ENCODE results near the gene PLSCR5. TPM values are rescaled to one million over a fixed set of nuclear protein-coding genes. Genes with fewer than 3 reads are reported as not detected.

Gene PLSCR5
- total and polyA plus RNA-seq, 7 donors = not detected

DNA sequence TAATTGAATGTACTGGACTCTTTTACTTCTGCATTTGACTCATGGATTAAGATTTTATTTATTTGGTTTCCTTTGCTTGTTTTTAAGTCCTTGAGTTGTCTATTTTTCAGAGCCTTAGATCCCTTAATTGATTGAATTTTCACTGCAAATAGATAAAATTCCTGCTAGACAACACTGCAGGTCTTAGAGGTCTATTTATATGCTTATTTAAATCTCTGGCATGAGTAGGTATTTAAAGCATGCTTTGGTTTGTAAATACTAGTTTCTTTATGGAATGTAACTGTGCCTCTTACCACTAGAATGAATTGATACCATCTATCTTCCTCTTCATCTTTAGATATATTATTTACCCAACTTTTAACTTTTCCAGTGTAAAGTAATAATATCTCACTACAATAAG, 20.0 kb downstream of the PLSCR5 start:
- ATAC-seq = no peak
- no peak overlapping the region for H3K4me3 ChIP-seq

DNA sequence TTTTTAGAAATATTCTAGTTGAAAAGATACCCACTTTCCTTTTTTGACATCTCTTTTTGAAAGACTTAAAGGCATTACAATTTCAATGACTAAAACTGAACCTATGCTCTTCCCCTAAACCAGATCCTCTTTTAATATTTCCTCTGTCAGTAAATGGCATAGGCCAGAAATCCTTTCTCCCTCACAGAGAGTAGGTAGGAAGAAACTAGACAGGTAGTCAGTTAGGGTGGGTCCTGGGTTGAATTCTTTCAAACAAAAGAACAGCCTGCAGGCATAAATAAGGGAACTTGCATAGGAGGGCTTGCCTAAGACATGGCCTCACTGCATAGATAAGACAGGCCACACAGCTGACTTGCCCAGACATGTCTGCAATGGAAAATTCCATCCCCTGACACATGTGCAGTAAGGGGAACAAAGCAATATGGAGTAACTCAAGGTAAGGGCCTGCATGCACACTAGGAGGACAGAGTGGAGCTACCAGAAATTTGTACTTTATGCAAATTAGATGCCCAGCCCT, 23.1 kb downstream of the PLSCR5 start:
- H3K27me3 ChIP-seq (ENCODE audit: insufficient read depth in 3 of 3, low read length in 2 of 3) = no peaks in the 10 kb centered on the region
- DNase-seq (no peak), ATAC-seq (no peak)
- intact Hi-C loops (cut with DNase I) = loop anchor here in 1 of 2 donors (10.0 kb wide), 1 partner anchor 247 kb away; no protein-coding TSS in a partner anchor
- TF ChIP-seq, protein P1, sequence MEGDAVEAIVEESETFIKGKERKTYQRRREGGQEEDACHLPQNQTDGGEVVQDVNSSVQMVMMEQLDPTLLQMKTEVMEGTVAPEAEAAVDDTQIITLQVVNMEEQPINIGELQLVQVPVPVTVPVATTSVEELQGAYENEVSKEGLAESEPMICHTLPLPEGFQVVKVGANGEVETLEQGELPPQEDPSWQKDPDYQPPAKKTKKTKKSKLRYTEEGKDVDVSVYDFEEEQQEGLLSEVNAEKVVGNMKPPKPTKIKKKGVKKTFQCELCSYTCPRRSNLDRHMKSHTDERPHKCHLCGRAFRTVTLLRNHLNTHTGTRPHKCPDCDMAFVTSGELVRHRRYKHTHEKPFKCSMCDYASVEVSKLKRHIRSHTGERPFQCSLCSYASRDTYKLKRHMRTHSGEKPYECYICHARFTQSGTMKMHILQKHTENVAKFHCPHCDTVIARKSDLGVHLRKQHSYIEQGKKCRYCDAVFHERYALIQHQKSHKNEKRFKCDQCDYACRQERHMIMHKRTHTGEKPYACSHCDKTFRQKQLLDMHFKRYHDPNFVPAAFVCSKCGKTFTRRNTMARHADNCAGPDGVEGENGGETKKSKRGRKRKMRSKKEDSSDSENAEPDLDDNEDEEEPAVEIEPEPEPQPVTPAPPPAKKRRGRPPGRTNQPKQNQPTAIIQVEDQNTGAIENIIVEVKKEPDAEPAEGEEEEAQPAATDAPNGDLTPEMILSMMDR (IDR thresholded peaks at IDR 0.05) = no peak
- H3K4me3 ChIP-seq = no peak overlapping the region
- no peaks in the 10 kb centered on the region for H3K36me3 ChIP-seq (ENCODE audit: insufficient read depth in 1 of 2, low read depth in 1 of 2)
- H3K4me1 ChIP-seq = no peaks in the 10 kb centered on the region
- H3K9me3 ChIP-seq = no peaks in the 10 kb centered on the region
- no peak overlapping the region for H3K27ac ChIP-seq

More for the DNA sequence above, 20.0 kb downstream of the PLSCR5 start:
- Histone ChIP-seq H3K27me3 (ENCODE audit: insufficient read depth in 3 of 3, low read length in 2 of 3) (no peaks in the 10 kb centered on the region), H3K27ac (no peak overlapping the region), H3K4me1 (no peaks in the 10 kb centered on the region), H3K36me3 (ENCODE audit: insufficient read depth in 1 of 2, low read depth in 1 of 2) (no peaks in the 10 kb centered on the region), H3K9me3 (no peaks in the 10 kb centered on the region)
- DNase-seq = no peak
- intact Hi-C loops (cut with DNase I) = loop anchor here in 1 of 2 donors (10.0 kb wide), 1 partner anchor 250 kb away; no protein-coding TSS in a partner anchor
- TF ChIP-seq, protein P1 (IDR thresholded peaks at IDR 0.05) = no peak

DNA sequence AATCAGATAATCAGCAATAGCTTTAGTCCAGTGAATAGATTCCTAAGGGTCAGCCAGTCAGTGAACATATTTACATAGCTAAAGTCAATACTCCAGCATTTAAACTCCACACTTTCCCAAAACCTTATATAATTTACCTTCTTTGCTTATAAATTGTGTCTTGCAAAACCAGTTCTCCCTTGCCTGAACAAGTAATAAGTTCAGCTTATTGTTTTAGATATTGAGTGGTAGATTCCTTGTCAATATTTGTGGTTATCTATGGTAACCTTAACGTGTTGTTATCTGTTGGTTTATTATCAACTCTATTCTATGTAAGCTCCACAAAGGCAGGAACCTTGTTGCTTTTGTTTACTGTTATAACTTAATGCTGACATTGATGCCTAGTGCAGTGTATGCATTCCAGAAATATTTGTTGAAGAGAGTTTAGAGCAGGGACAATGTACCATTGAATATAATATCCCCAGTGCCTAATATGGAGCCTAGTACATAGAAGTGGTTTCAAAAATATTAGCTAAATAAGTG, 24.0 kb downstream of the PLSCR5 start:
- Histone ChIP-seq H3K27ac (no peak overlapping the region), H3K36me3 (ENCODE audit: insufficient read depth in 1 of 2, low read depth in 1 of 2) (no peaks in the 10 kb centered on the region), H3K4me3 (no peak overlapping the region), H3K27me3 (ENCODE audit: insufficient read depth in 3 of 3, low read length in 2 of 3) (no peaks in the 10 kb centered on the region), H3K9me3 (no peaks in the 10 kb centered on the region), H3K4me1 (no peaks in the 10 kb centered on the region)
- TF ChIP-seq, protein P1 (IDR thresholded peaks at IDR 0.05) = no peak
- no peak for ATAC-seq
- DNase-seq = no peak
- 69 to 84% (median 76%) methylated on average over 1 of the region's 1 CpG for WGBS, 3 donors
- intact Hi-C loops (cut with DNase I) = loop anchor here in 1 of 2 donors (10.0 kb wide), 1 partner anchor 246 kb away; no protein-coding TSS in a partner anchor

DNA sequence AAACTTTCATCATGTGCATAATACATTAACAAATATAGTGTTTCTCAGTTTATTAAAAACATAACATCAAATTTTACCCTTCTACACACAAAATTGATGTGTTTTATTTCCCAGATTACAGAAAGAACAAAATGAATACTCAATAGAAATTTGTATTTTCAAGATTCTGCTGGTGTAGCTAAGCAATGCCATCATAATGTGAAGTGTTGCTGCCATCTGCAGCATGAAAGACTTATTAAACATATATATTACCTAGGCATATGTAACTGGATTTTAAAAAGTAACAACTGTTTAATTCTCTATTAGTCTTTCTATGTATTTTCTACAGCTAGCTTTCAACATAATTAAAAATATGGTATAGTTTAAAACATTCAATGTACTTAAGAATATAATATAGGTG, 27.5 kb downstream of the PLSCR5 start:
- no peak overlapping the region for H3K4me3 ChIP-seq
- H3K9me3 ChIP-seq = no peaks in the 10 kb centered on the region
- H3K27ac ChIP-seq = no peak overlapping the region
- TF ChIP-seq, protein P1 (IDR thresholded peaks at IDR 0.05) = peak; percentile 38
- H3K27me3 ChIP-seq (ENCODE audit: insufficient read depth in 3 of 3, low read length in 2 of 3) = no peaks in the 10 kb centered on the region
- intact Hi-C loops (cut with DNase I) = loop anchor here in 1 of 2 donors (5.0 to 10.0 kb wide), 2 partner anchors 245 to 363 kb away; no protein-coding TSS in a partner anchor
- H3K36me3 ChIP-seq (ENCODE audit: insufficient read depth in 1 of 2, low read depth in 1 of 2) = no peaks in the 10 kb centered on the region
- H3K4me1 ChIP-seq = no peaks in the 10 kb centered on the region
- DNase-seq (no peak), ATAC-seq (no peak)

DNA sequence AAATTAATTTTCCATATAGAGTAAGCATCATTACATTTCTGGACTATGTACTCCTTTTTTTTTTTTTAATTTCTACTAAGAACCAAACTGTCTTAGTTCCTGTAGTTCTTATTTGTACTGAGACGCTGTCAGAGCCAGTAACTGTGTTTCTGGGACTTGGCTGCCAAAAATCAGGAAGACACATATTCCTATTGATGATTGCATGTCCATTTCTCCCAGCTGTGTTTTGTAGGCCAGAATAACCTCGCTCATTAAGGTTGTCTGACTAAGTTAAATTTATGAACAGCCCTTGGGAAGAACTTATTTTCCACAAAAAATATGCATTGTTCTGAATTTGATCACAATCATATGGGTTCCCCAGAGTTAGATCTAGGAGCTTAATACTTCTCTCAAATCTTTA, 29.5 kb downstream of the PLSCR5 start:
- intact Hi-C loops (cut with DNase I) = loop anchor here in 1 of 2 donors (5.0 to 10.0 kb wide), 2 partner anchors 243 to 361 kb away; no protein-coding TSS in a partner anchor
- Histone ChIP-seq H3K9me3 (no peaks in the 10 kb centered on the region), H3K4me3 (no peak overlapping the region), H3K27ac (no peak overlapping the region), H3K36me3 (ENCODE audit: insufficient read depth in 1 of 2, low read depth in 1 of 2) (no peaks in the 10 kb centered on the region), H3K4me1 (no peaks in the 10 kb centered on the region), H3K27me3 (ENCODE audit: insufficient read depth in 3 of 3, low read length in 2 of 3) (no peaks in the 10 kb centered on the region)
- DNase-seq (no peak), ATAC-seq (no peak)
- WGBS, 3 donors = 70 to 71% (median 71%) methylated on average over 2 of the region's 2 CpGs
- TF ChIP-seq, protein P1 (IDR thresholded peaks at IDR 0.05) = no peak
